ENCODE results near the gene ADAMTS16.

DNA sequence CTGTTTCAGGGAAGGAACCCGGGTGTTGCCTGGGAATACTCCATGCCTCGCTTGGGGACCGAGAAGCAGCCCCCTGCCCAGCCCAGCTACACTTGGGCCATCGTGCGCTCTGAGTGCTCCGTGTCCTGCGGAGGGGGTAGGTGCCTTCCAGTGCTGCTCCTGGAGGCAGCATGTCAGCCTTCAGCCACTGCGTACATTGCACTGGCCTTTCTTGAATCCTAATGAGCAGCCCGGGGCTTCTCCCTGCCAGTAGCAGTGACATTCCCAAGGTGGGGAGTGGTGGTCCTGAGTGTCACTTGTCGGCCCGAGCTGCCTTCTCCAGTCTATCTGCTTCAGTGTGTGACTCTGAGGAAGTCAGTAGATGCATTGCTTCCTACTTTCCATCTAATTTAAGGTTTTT is 101.9 kb downstream of the ADAMTS16 start:
- no peak for TF ChIP-seq GATA2 (IDR thresholded peaks at IDR 0.05; ENCODE audit: low read depth, low read length)
- no peak for TF ChIP-seq GATA3 (IDR thresholded peaks at IDR 0.05; ENCODE audit: low read depth, low read length)

Measured in SH-SY5Y (cell line).